Measurements from ENCODE around the gene ESR1.

- TF ChIP-seq POLR2AphosphoS5 (IDR thresholded peaks at IDR 0.05; ENCODE audit: insufficient read depth, low read depth, low read length) (no peak), CTCF (IDR thresholded peaks at IDR 0.05; ENCODE audit: extremely low read depth in 1 of 2, insufficient read depth in 1 of 2, low read depth in 1 of 2, low read length in 2 of 2) (no peak), POLR2A (IDR thresholded peaks at IDR 0.05; ENCODE audit: low read depth, low read length) (no peak), GATA2 (IDR thresholded peaks at IDR 0.05; ENCODE audit: insufficient read depth, insufficient read length, low read depth, low read length) (no peak), JUN (IDR thresholded peaks at IDR 0.05; ENCODE audit: borderline replicate concordance, insufficient read depth, insufficient read length, low read depth) (no peak), EZH2 (IDR thresholded peaks at IDR 0.05; ENCODE audit: borderline replicate concordance, low read depth, low read length, severe bottlenecking) (no peak), MAX (IDR thresholded peaks at IDR 0.05; ENCODE audit: insufficient read depth, insufficient read length) (no peak), FOS (IDR thresholded peaks at IDR 0.05; ENCODE audit: borderline replicate concordance, insufficient read depth, low read length) (no peak)
Measured at GRCh38 chr6:152004036-152004566, 196.6 kb downstream of the ESR1 start.
